Hepatocyte (in vitro differentiated cells): ENCODE results near the gene TUBA3C. TPM values are rescaled to one million over a fixed set of nuclear protein-coding genes. Genes with fewer than 3 reads are reported as not detected.

Source experiments
- DNase-seq: peaks from one replicate; pipeline ENCODE4 v3.0.0-alpha.2; 2016; ENCODE audit warnings: low spot score
- H2AFZ ChIP-seq: fragments of 200-600 bp; sonication (generic); 2 replicates; pipeline ENCODE4 v1.6.0; 2016; ENCODE audit warnings: antibody characterized with exemption, mild to moderate bottlenecking
- H3K27ac ChIP-seq: fragments of 200-600 bp; sonication (generic); 2 replicates; pipeline ENCODE4 v1.5.1; 2016; ENCODE audit warnings: mild to moderate bottlenecking
- H3K27me3 ChIP-seq: fragments of 200-600 bp; sonication (generic); 2 replicates; pipeline ENCODE4 v1.6.1; 2016
- H3K36me3 ChIP-seq: fragments of 200-600 bp; sonication (generic); replicated peaks from 2 replicates; pipeline ENCODE4 v1.5.1; 2016; ENCODE audit warnings: low read depth; ENCODE audit not compliant: insufficient read depth
- H3K4me1 ChIP-seq: fragments of 200-600 bp; sonication (generic); 2 replicates; pipeline ENCODE4 v1.5.1; 2016; ENCODE audit warnings: mild to moderate bottlenecking, moderate library complexity; ENCODE audit not compliant: insufficient read depth
- H3K4me2 ChIP-seq: fragments of 200-600 bp; sonication (generic); 2 replicates; pipeline ENCODE4 v1.6.0; 2016
- H3K4me3 ChIP-seq: fragments of 200-600 bp; sonication (generic); 2 replicates; pipeline ENCODE4 v1.5.1; 2016; ENCODE audit warnings: mild to moderate bottlenecking
- H3K79me2 ChIP-seq: fragments of 200-600 bp; sonication (generic); 2 replicates; pipeline ENCODE4 v1.6.0; 2017; ENCODE audit warnings: mild to moderate bottlenecking
- H3K9me2 ChIP-seq: fragments of 200-600 bp; sonication (generic); replicated peaks from 2 replicates; pipeline ENCODE4 v1.6.0; 2017; ENCODE audit warnings: mild to moderate bottlenecking; ENCODE audit not compliant: insufficient read depth
- H3K9me3 ChIP-seq: fragments of 200-600 bp; sonication (generic); 2 replicates; pipeline ENCODE4 v1.5.1; 2016; ENCODE audit warnings: low read depth, mild to moderate bottlenecking
- H4K20me1 ChIP-seq: fragments of 200-600 bp; sonication (generic); 2 replicates; pipeline ENCODE4 v1.6.0; 2016; ENCODE audit warnings: mild to moderate bottlenecking; ENCODE audit not compliant: insufficient read depth, poor library complexity, severe bottlenecking
- CTCF ChIP-seq: fragments of 200-600 bp; sonication (generic); IDR thresholded peaks from 2 replicates; pipeline ENCODE4 v1.5.1; 2016; ENCODE audit warnings: antibody characterized with exemption, mild to moderate bottlenecking; ENCODE audit not compliant: poor library complexity
- EZH2 ChIP-seq: fragments of 200-600 bp; sonication (generic); IDR thresholded peaks from 2 replicates; pipeline ENCODE4 v1.6.1; 2016; ENCODE audit warnings: antibody characterized with exemption, mild to moderate bottlenecking, borderline replicate concordance
- EZH2phosphoT487 ChIP-seq: fragments of 200-600 bp; sonication (generic); IDR thresholded peaks from one replicate; pipeline ENCODE4 v1.6.1; 2018; ENCODE audit warnings: antibody characterized with exemption, mild to moderate bottlenecking, low read depth, moderate library complexity; ENCODE audit not compliant: unreplicated experiment, severe bottlenecking
- WGBS: methylation state at CpG from one replicate; pipeline ENCODE4 v1.1.6; 2016; ENCODE audit warnings: low lambda C conversion rate; ENCODE audit errors: missing lambda C conversion rate; 5-methylcytosine and 5-hydroxymethylcytosine counted together
- polyA plus RNA-seq: library from polyadenylated mRNA; unstranded; fragments of >200 nt; fragmentation: Nextera tagmentation; extraction: Ambion mirVana; gene quantifications from 2 replicates; pipeline ENCODE4 v1.2.1, GENCODE V29; 2016
- total RNA-seq: library from RNA; depleted of rRNA; stranded (reverse); fragments of >200 nt; gene quantifications from 2 replicates; pipeline ENCODE4 v1.2.3, GENCODE V29; 2014

The TUBA3C gene
- total and polyA plus RNA-seq, 2 experiments from 2014 or later, result not detected

DNA sequence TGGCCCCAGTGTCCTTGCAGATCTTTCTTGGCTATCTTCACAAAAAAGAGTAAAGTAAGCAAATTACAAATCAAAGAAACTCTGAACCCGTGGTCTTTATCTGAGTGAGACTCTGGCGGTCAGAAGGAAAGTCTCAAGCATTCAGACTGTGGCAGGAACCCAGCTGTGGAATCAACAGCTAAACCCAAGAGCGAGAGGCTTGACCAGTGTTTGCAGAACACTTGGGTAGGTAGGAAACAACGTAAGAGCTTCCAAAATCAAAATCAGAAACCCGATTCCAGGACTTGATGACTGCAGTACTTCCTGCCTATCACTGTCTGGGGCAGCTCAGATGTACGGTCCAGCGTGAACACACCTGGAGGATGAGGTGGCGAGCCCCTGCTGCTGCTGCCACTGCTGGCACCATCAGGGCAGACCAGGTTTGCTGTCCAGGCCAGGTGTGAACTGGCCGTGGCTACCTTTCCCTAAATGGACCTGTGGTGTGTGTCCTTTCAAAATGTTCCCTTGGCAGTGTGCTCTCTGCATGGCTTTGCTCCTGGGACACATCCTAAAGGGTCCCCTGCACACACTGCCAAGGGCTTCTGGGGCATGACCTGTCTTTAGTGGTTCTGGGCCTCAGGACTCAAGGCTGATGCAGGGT lies 9.5 kb downstream of the TUBA3C start:
- no peaks in the 10 kb centered on the region for H3K79me2 ChIP-seq
- no peaks in the 10 kb centered on the region for H4K20me1 ChIP-seq
- H3K27ac ChIP-seq, result no peak overlapping the region
- H3K36me3 ChIP-seq, result no peaks in the 10 kb centered on the region
- no peak overlapping the region for H3K4me2 ChIP-seq
- no peaks in the 10 kb centered on the region for H3K9me2 ChIP-seq
- no peaks in the 10 kb centered on the region for H3K27me3 ChIP-seq
- H3K4me3 ChIP-seq, result no peak overlapping the region
- DNase-seq, result no peak
- no peak overlapping the region for H2AFZ ChIP-seq
- no peaks in the 10 kb centered on the region for H3K4me1 ChIP-seq
- TF ChIP-seq EZH2phosphoT487 (no peak), EZH2 (no peak), CTCF (no peak)
- H3K9me3 ChIP-seq, result no peaks in the 10 kb centered on the region
- 51% methylated on average over 9 of the region's 9 CpGs for WGBS

GRCh38 chr13:19171563-19171962 lies 10.1 kb downstream of the TUBA3C start:
- Histone ChIP-seq H3K9me2 (no peaks in the 10 kb centered on the region), H3K4me1 (no peaks in the 10 kb centered on the region), H3K27me3 (no peaks in the 10 kb centered on the region), H4K20me1 (no peaks in the 10 kb centered on the region), H3K36me3 (no peaks in the 10 kb centered on the region), H3K4me3 (no peak overlapping the region), H3K79me2 (no peaks in the 10 kb centered on the region), H3K27ac (no peak overlapping the region), H2AFZ (no peak overlapping the region), H3K9me3 (no peaks in the 10 kb centered on the region), H3K4me2 (no peak overlapping the region)
- DNase-seq, result no peak
- WGBS, result 73% methylated on average over 7 of the region's 7 CpGs
- TF ChIP-seq EZH2phosphoT487, result no peak
- TF ChIP-seq EZH2, result no peak
- no peak for TF ChIP-seq CTCF

DNA sequence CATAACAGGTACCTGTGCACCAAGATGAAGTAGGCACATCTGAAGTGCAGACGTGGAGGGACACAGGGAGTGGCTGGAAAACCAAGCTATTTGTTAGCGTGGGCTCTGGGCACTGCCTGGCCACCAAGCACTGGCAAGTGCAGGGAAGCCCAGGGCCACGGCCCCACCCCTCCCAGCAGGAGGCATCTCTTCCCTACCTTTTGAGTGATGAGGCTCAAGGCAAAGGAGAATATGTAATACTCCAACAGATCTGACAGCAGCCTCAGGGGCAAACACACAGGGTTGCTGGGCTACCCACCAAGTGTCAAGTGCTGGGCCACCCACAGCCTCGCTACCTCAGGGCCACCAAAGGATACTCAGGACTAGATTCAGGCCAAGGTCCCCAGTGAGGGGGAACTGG lies 11.6 kb downstream of the TUBA3C start:
- no peak overlapping the region for H3K4me3 ChIP-seq
- no peaks in the 10 kb centered on the region for H3K4me1 ChIP-seq
- H3K79me2 ChIP-seq, result no peaks in the 10 kb centered on the region
- no peak overlapping the region for H3K27ac ChIP-seq
- TF ChIP-seq EZH2, result no peak
- TF ChIP-seq EZH2phosphoT487, result no peak
- TF ChIP-seq CTCF, result no peak
- H3K9me2 ChIP-seq, result no peaks in the 10 kb centered on the region
- H3K9me3 ChIP-seq, result no peaks in the 10 kb centered on the region
- no peaks in the 10 kb centered on the region for H4K20me1 ChIP-seq
- H3K27me3 ChIP-seq, result no peaks in the 10 kb centered on the region
- H2AFZ ChIP-seq, result no peak overlapping the region
- no peaks in the 10 kb centered on the region for H3K36me3 ChIP-seq
- no peak overlapping the region for H3K4me2 ChIP-seq
- WGBS, result 52% methylated on average over 4 of the region's 4 CpGs
- no peak for DNase-seq

GRCh38 chr13:19169496-19169895 lies 12.1 kb downstream of the TUBA3C start:
- no peak overlapping the region for H3K4me2 ChIP-seq
- no peak for TF ChIP-seq CTCF
- TF ChIP-seq EZH2, result no peak
- no peak for TF ChIP-seq EZH2phosphoT487
- no peaks in the 10 kb centered on the region for H3K27me3 ChIP-seq
- H3K36me3 ChIP-seq, result no peaks in the 10 kb centered on the region
- no peaks in the 10 kb centered on the region for H3K9me3 ChIP-seq
- H3K9me2 ChIP-seq, result no peaks in the 10 kb centered on the region
- H3K4me3 ChIP-seq, result no peak overlapping the region
- H3K79me2 ChIP-seq, result no peaks in the 10 kb centered on the region
- H4K20me1 ChIP-seq, result no peaks in the 10 kb centered on the region
- H3K27ac ChIP-seq, result no peak overlapping the region
- no peak overlapping the region for H2AFZ ChIP-seq
- WGBS, result 83% methylated on average over 3 of the region's 3 CpGs
- no peaks in the 10 kb centered on the region for H3K4me1 ChIP-seq
- DNase-seq, result no peak
